ENCODE results near the gene ZBTB47. TPM values are rescaled to one million over a fixed set of nuclear protein-coding genes. Genes with fewer than 3 reads are reported as not detected.

The ZBTB47 gene
- total and polyA plus RNA-seq, 12 donors, result 52.2 to 145 (median 106) TPM

GRCh38 chr3:42660131-42660715 lies 6.7 kb downstream of the ZBTB47 start:
- Histone ChIP-seq H3K27ac (peak overlapping the region in 7 of 10 donors; percentile 23 to 70 (median 57)), H3K36me3 (peaks cover 0 to 43% (median 8%) of the 10 kb centered on the region in 9 donors), H3K4me1 (peaks cover 14 to 64% (median 28%) of the 10 kb centered on the region in 9 donors), H3K4me3 (no peak overlapping the region), H3K9me3 (no peaks in the 10 kb centered on the region), H3K27me3 (no peaks in the 10 kb centered on the region)
- intact Hi-C loops (cut with DNase I), result loop anchor here in 1 of 10 donors (5.0 kb wide), 1 partner anchor 82 kb away; no protein-coding TSS in a partner anchor
- WGBS, 2 donors, result 45 to 59% methylated on average over 6 of the region's 6 CpGs
- ATAC-seq, result peak in 4 of 8 donors; percentile 4 to 48 (median 30)
- TF ChIP-seq CTCF (IDR thresholded peaks at IDR 0.05), result no peak
- DNase-seq, result peak in 1 of 2 donors; percentile 58

DNA sequence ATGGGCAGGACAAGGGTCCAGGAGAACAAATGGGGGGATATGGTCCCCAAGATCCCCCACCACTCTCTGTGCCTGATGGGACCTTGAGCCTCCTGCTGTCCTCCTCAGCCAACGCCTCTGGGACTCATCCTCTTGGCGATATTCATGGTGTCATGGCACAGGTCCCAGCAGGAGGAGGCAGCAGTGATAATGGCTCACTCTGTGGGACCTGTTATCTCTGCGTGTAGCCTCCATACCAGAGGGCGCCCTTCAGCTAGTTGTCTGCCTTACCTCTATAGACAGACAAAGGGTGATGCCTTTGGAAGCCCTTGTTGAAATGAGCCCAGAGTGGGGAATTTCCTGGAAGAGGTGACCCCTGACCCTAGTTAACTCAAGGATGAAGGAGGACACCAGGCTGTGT lies 7.4 kb downstream of the ZBTB47 start:
- ATAC-seq, result peak in 5 of 8 donors; percentile 5 to 66 (median 45)
- intact Hi-C loops (cut with DNase I), result loop anchor here in 1 of 10 donors (5.0 kb wide), 1 partner anchor 81 kb away; no protein-coding TSS in a partner anchor
- TF ChIP-seq CTCF (IDR thresholded peaks at IDR 0.05), result peak in 6 of 9 donors; percentile 13 to 46 (median 28)

GRCh38 chr3:42661593-42662022 lies 8.1 kb downstream of the ZBTB47 start:
- peaks cover 0 to 43% (median 8%) of the 10 kb centered on the region in 9 donors for H3K36me3 ChIP-seq
- H3K27ac ChIP-seq, result peak overlapping the region in 4 of 10 donors; percentile 2 to 70 (median 60)
- no peaks in the 10 kb centered on the region for H3K27me3 ChIP-seq
- H3K4me1 ChIP-seq, result peaks cover 3 to 64% (median 31%) of the 10 kb centered on the region in 9 donors
- ATAC-seq (no peak), DNase-seq (no peak)
- H3K9me3 ChIP-seq, result no peaks in the 10 kb centered on the region
- H3K4me3 ChIP-seq, result no peak overlapping the region
- 94% methylated on average over 5 of the region's 5 CpGs for WGBS, 2 donors
- TF ChIP-seq CTCF (IDR thresholded peaks at IDR 0.05), result no peak
- intact Hi-C loops (cut with DNase I), result loop anchor here in 1 of 10 donors (5.0 kb wide), 1 partner anchor 81 kb away; no protein-coding TSS in a partner anchor

More for the DNA sequence above, 7.4 kb downstream of the ZBTB47 start:
- Histone ChIP-seq H3K36me3 (peaks cover 0 to 43% (median 8%) of the 10 kb centered on the region in 9 donors), H3K27me3 (no peaks in the 10 kb centered on the region), H3K9me3 (no peaks in the 10 kb centered on the region), H3K4me1 (peaks cover 7 to 64% (median 26%) of the 10 kb centered on the region in 9 donors), H3K4me3 (no peak overlapping the region), H3K27ac (peak overlapping the region in 7 of 10 donors; percentile 23 to 70 (median 57))
- DNase-seq, result no peak
- 44 to 58% methylated on average over 4 of the region's 4 CpGs for WGBS, 2 donors

DNA sequence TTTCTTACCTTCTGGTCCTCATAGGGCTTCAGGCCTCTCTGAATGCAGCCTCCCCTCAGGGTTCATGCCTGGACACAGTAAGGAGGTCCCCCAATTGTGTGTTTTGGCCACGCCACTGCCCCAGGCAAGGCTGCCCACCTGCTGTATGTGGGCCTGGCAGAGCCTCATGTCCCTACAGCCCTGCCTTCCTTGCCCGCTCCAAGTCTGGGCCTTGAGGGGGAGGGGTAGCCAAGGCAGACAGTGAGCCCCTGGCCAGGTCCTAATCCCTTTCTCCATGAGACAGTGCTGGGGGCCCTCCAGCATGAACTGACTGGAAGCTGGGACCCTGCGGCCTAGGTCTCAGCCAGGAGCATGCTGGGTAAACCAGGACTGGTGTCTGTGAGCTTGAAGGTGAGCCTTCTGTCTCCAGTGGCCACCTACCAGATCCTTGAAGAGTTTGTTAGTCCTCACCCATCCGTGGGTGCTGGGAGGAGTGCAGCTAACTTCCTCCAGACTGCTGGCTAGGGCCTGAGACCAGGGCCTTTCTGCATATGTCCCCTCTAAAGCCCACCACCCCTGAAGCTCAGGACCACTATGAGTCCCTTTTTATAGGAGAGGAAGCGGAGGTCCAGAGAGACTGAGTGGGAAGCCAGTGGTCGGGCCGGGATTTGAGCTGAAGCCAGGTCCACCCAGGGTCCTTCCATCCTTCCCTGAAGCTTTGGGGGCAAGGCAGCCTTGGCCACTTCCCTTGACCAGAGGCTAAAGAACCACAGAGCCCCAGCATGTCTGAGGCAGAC lies 8.7 kb downstream of the ZBTB47 start:
- no peak for TF ChIP-seq CTCF (IDR thresholded peaks at IDR 0.05)
- Histone ChIP-seq H3K4me1 (peaks cover 9 to 65% (median 37%) of the 10 kb centered on the region in 9 donors), H3K27ac (peak overlapping the region in 2 of 10 donors; percentile 57 to 62), H3K27me3 (no peaks in the 10 kb centered on the region), H3K9me3 (no peaks in the 10 kb centered on the region), H3K4me3 (no peak overlapping the region), H3K36me3 (peaks cover 0 to 43% (median 8%) of the 10 kb centered on the region in 9 donors)
- ATAC-seq (no peak), DNase-seq (no peak)
- 84% methylated on average over 7 of the region's 7 CpGs for WGBS, 2 donors
- intact Hi-C loops (cut with DNase I), result loop anchor here in 1 of 10 donors (5.0 kb wide), 1 partner anchor 80 kb away; no protein-coding TSS in a partner anchor
